ENCODE results near the gene IGFBP5.

Gene IGFBP5

GRCh38 chr2:216663106-216663505 lies 32.2 kb downstream of the IGFBP5 start:
- no peak for DNase-seq

- DNase-seq, result no peak
These were observed 33.5 kb downstream of the IGFBP5 start for GRCh38 chr2:216661639-216662375.

GRCh38 chr2:216661051-216661450 lies 34.3 kb downstream of the IGFBP5 start:
- no peak for DNase-seq

GRCh38 chr2:216660496-216660895 lies 34.9 kb downstream of the IGFBP5 start:
- DNase-seq, result no peak

- no peak for DNase-seq
These were observed 36.1 kb downstream of the IGFBP5 start for GRCh38 chr2:216659276-216659675.

GRCh38 chr2:216658757-216659156 lies 36.6 kb downstream of the IGFBP5 start:
- no peak for DNase-seq

- DNase-seq, result no peak
These were observed 37.4 kb downstream of the IGFBP5 start for GRCh38 chr2:216657980-216658379.

- DNase-seq, result no peak
These were observed 38.1 kb downstream of the IGFBP5 start for GRCh38 chr2:216657086-216657855.

- no peak for DNase-seq
These were observed 40.8 kb downstream of the IGFBP5 start for GRCh38 chr2:216654528-216655052.

- no peak for DNase-seq
These were observed 41.4 kb downstream of the IGFBP5 start for GRCh38 chr2:216653931-216654365.

- no peak for DNase-seq
These were observed 42.1 kb downstream of the IGFBP5 start for GRCh38 chr2:216653093-216653799.

GRCh38 chr2:216652566-216652965 lies 42.8 kb downstream of the IGFBP5 start:
- no peak for DNase-seq

- no peak for DNase-seq
These were observed 43.9 kb downstream of the IGFBP5 start for GRCh38 chr2:216651351-216651881.

- no peak for DNase-seq
These were observed 44.6 kb downstream of the IGFBP5 start for GRCh38 chr2:216650626-216651257.

GRCh38 chr2:216649574-216649973 lies 45.8 kb downstream of the IGFBP5 start:
- no peak for DNase-seq

GRCh38 chr2:216648105-216648504 lies 47.2 kb downstream of the IGFBP5 start:
- no peak for DNase-seq

- no peak for DNase-seq
These were observed 49.2 kb downstream of the IGFBP5 start for GRCh38 chr2:216646116-216646515.

GRCh38 chr2:216645636-216645950 lies 49.8 kb downstream of the IGFBP5 start:
- DNase-seq, result no peak

- DNase-seq, result no peak
These were observed 50.3 kb downstream of the IGFBP5 start for GRCh38 chr2:216644842-216645635.

- DNase-seq, result no peak
These were observed 51.2 kb downstream of the IGFBP5 start for GRCh38 chr2:216643986-216644659.

GRCh38 chr2:216637472-216637871 lies 57.9 kb downstream of the IGFBP5 start:
- DNase-seq, result no peak
